ENCODE results near the gene IMPACT.

- TF ChIP-seq CTCF (IDR thresholded peaks at IDR 0.05; ENCODE audit: insufficient read depth, low read depth, low read length) (no peak), EZH2 (IDR thresholded peaks at IDR 0.05; ENCODE audit: insufficient read depth, low read length) (no peak)
Observed at GRCh38 chr18:24428709-24429108, 2.2 kb downstream of the IMPACT start.

Measured in astrocyte (in vitro differentiated cells and primary cell).